Activated CD4-positive, alpha-beta T cell treated with anti-CD3 and anti-CD28 coated beads for 48 hours (primary cell): ENCODE measurements around the gene CNST.
"Not testable (repeated sequence)": the region's sequence is repeated elsewhere in the genome, so short reads cannot be mapped to it uniquely, and the experiment has no call there.

Source experiments
- DNase-seq: peaks from one replicate; pipeline ENCODE4 v3.0.0-alpha.2; 2020

Gene CNST

GRCh38 chr1:246680696-246681130, 114.5 kb downstream of the CNST start:
- DNase-seq, result no peak

GRCh38 chr1:246681900-246682895, 115.9 kb downstream of the CNST start:
- no peak for DNase-seq

- DNase-seq, result no peak
Measured at GRCh38 chr1:246683521-246683920, 117.3 kb downstream of the CNST start.

- DNase-seq, result no peak
Measured at GRCh38 chr1:246687002-246687401, 120.7 kb downstream of the CNST start.

GRCh38 chr1:246689409-246690008, 123.3 kb downstream of the CNST start:
- peak; percentile 62 for DNase-seq

- DNase-seq, result no peak
Measured at GRCh38 chr1:246690100-246690499, 123.8 kb downstream of the CNST start.

GRCh38 chr1:246691622-246692495, 125.6 kb downstream of the CNST start:
- no peak for DNase-seq

GRCh38 chr1:246694213-246694895, 128.1 kb downstream of the CNST start:
- DNase-seq, result not testable (repeated sequence)

- no peak for DNase-seq
Measured at GRCh38 chr1:246695136-246695535, 128.9 kb downstream of the CNST start.

GRCh38 chr1:246695666-246696065, 129.4 kb downstream of the CNST start:
- DNase-seq, result no peak

GRCh38 chr1:246698466-246699094, 132.3 kb downstream of the CNST start:
- DNase-seq, result no peak

- DNase-seq, result peak; percentile 89
Measured at GRCh38 chr1:246699095-246699735, 133.0 kb downstream of the CNST start.

GRCh38 chr1:246703581-246703980, 137.3 kb downstream of the CNST start:
- DNase-seq, result no peak

- DNase-seq, result no peak
Measured at GRCh38 chr1:246705368-246705767, 139.1 kb downstream of the CNST start.

- no peak for DNase-seq
Measured at GRCh38 chr1:246708166-246708565, 141.9 kb downstream of the CNST start.

- DNase-seq, result no peak
Measured at GRCh38 chr1:246709196-246709595, 142.9 kb downstream of the CNST start.

GRCh38 chr1:246709835-246710234, 143.6 kb downstream of the CNST start:
- DNase-seq, result no peak

GRCh38 chr1:246711548-246712003, 145.3 kb downstream of the CNST start:
- no peak for DNase-seq

- DNase-seq, result not testable (repeated sequence)
Measured at GRCh38 chr1:246712428-246712827, 146.2 kb downstream of the CNST start.
